GM18873 (cell line): ENCODE measurements around the gene TNRC6B.
A peak's percentile ranks its signal among the peaks of the same experiment; 100 is the strongest.
"Not testable (repeated sequence)": the region's sequence is repeated elsewhere in the genome, so short reads cannot be mapped to it uniquely, and the experiment has no call there.

Experiments
- ATAC-seq: cut with Tn5 transposase; IDR thresholded peaks from one replicate; pipeline ENCODE4 v1.9.1; 2021; ENCODE audit warnings: mild to moderate bottlenecking, moderate library complexity, moderate number of reproducible peaks; ENCODE audit not compliant: unreplicated experiment, low FRiP score

TNRC6B gene

GRCh38 chr22:40270748-40271373, 93.1 kb downstream of the TNRC6B start:
- ATAC-seq, result no peak

GRCh38 chr22:40271440-40271839, 93.7 kb downstream of the TNRC6B start:
- no peak for ATAC-seq

- ATAC-seq, result no peak
These were observed 95.6 kb downstream of the TNRC6B start for GRCh38 chr22:40273319-40273718.

- ATAC-seq, result no peak
These were observed 99.5 kb downstream of the TNRC6B start for GRCh38 chr22:40276996-40277823.

GRCh38 chr22:40279017-40279416, 101.3 kb downstream of the TNRC6B start:
- ATAC-seq, result no peak

GRCh38 chr22:40281717-40282116, 104.0 kb downstream of the TNRC6B start:
- ATAC-seq, result no peak

GRCh38 chr22:40285513-40285912, 107.8 kb downstream of the TNRC6B start:
- no peak for ATAC-seq

GRCh38 chr22:40289991-40290459, 112.3 kb downstream of the TNRC6B start:
- peak; percentile 43 for ATAC-seq

GRCh38 chr22:40290516-40290915, 112.8 kb downstream of the TNRC6B start:
- ATAC-seq, result no peak

GRCh38 chr22:40294696-40295095, 117.0 kb downstream of the TNRC6B start:
- ATAC-seq, result no peak

- no peak for ATAC-seq
These were observed 122.6 kb downstream of the TNRC6B start for GRCh38 chr22:40300316-40300715.

- ATAC-seq, result no peak
These were observed 123.4 kb downstream of the TNRC6B start for GRCh38 chr22:40300884-40301672.

- ATAC-seq, result no peak
These were observed 124.4 kb downstream of the TNRC6B start for GRCh38 chr22:40302149-40302548.

GRCh38 chr22:40305625-40306024, 127.9 kb downstream of the TNRC6B start:
- no peak for ATAC-seq

GRCh38 chr22:40308999-40309573, 131.4 kb downstream of the TNRC6B start:
- ATAC-seq, result no peak

- no peak for ATAC-seq
These were observed 131.9 kb downstream of the TNRC6B start for GRCh38 chr22:40309631-40310030.

- ATAC-seq, result no peak
These were observed 132.5 kb downstream of the TNRC6B start for GRCh38 chr22:40310081-40310767.

- no peak for ATAC-seq
These were observed 133.0 kb downstream of the TNRC6B start for GRCh38 chr22:40310768-40311120.

- not testable (repeated sequence) for ATAC-seq
These were observed 133.9 kb downstream of the TNRC6B start for GRCh38 chr22:40311646-40312045.

GRCh38 chr22:40312050-40312449, 134.3 kb downstream of the TNRC6B start:
- ATAC-seq, result no peak
